Thyroid gland (tissue), 4 donors: ENCODE results near the gene GLS2.

Source experiments
- POLR2A ChIP-seq, 2 donors: fragments of 450-650 bp; IDR thresholded peaks; one replicate each; pipeline ENCODE4 v1.6.1; 2017; ENCODE audit warnings: antibody characterized with exemption in 2 of 2, mild to moderate bottlenecking in 2 of 2, moderate library complexity in 1 of 2
- TF ChIP-seq, protein P1 (sequence below), 6 experiments: fragments of 200-600 bp in 3 of 6; fragments of 450-650 bp in 3 of 6; sonication (generic) in 3 of 6; IDR thresholded peaks; one replicate each; pipeline ENCODE4 v1.5.1; 2016 to 2019; ENCODE audit warnings: antibody characterized with exemption in 6 of 6, mild to moderate bottlenecking in 2 of 6, inconsistent platforms in 1 of 6, moderate library complexity in 1 of 6

DNA sequence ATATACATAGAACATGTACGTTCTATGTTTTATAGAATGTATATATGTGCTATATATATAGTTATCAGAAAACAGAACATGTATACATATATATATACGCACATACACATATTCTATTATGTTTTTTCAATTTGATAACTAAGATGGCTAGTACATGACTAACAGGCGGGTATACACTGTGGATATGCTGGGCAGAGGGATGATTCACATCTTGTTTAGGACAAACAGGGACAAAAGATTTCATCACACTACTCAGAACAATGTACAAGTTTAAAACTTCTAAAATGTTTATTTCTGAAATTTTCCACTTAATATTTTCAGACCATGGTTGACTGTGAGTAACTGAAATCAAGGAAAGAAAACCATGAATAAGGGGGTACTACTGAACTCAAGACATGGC is 56.1 kb downstream of the GLS2 start:
- TF ChIP-seq, protein P1, sequence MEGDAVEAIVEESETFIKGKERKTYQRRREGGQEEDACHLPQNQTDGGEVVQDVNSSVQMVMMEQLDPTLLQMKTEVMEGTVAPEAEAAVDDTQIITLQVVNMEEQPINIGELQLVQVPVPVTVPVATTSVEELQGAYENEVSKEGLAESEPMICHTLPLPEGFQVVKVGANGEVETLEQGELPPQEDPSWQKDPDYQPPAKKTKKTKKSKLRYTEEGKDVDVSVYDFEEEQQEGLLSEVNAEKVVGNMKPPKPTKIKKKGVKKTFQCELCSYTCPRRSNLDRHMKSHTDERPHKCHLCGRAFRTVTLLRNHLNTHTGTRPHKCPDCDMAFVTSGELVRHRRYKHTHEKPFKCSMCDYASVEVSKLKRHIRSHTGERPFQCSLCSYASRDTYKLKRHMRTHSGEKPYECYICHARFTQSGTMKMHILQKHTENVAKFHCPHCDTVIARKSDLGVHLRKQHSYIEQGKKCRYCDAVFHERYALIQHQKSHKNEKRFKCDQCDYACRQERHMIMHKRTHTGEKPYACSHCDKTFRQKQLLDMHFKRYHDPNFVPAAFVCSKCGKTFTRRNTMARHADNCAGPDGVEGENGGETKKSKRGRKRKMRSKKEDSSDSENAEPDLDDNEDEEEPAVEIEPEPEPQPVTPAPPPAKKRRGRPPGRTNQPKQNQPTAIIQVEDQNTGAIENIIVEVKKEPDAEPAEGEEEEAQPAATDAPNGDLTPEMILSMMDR (IDR thresholded peaks at IDR 0.05) = no peak
- no peak for TF ChIP-seq POLR2A (IDR thresholded peaks at IDR 0.05)
